ENCODE results near the gene LMBRD1.

The LMBRD1 gene

GRCh38 chr6:69768664-69769063 is 28.1 kb downstream of the LMBRD1 start:
- Histone ChIP-seq H3K4me1 (ENCODE audit: control insufficient read depth, low read length) (no peaks in the 10 kb centered on the region), H3K36me3 (ENCODE audit: control insufficient read depth, low read length) (0 out of 2 replicates have a peak, but pooled peaks cover 8% of the 10 kb centered on the region), H3K79me2 (ENCODE audit: control insufficient read depth, low read length) (peaks cover 5% of the 10 kb centered on the region), H3F3A (ENCODE audit: control insufficient read depth, insufficient read depth) (no peaks in the 10 kb centered on the region), H3K4me3 (ENCODE audit: low read length) (no peak overlapping the region), H4K20me1 (ENCODE audit: control insufficient read depth, insufficient read depth, low read depth, low read length) (no peaks in the 10 kb centered on the region), H3K9me3 (ENCODE audit: control insufficient read depth, insufficient read depth, low read length) (no peaks in the 10 kb centered on the region), H3K9me2 (replicated peaks; ENCODE audit: control insufficient read depth, low read length) (no peaks in the 10 kb centered on the region), H3K27me3 (ENCODE audit: control insufficient read depth, low read length) (no peaks in the 10 kb centered on the region), H3K27ac (ENCODE audit: low read depth, low read length) (no peak overlapping the region), H3K4me2 (ENCODE audit: low read length) (no peak overlapping the region)
- TF ChIP-seq EZH2phosphoT487 (IDR thresholded peaks at IDR 0.05; ENCODE audit: borderline replicate concordance, low read length) = no peak
- TF ChIP-seq, protein P1, sequence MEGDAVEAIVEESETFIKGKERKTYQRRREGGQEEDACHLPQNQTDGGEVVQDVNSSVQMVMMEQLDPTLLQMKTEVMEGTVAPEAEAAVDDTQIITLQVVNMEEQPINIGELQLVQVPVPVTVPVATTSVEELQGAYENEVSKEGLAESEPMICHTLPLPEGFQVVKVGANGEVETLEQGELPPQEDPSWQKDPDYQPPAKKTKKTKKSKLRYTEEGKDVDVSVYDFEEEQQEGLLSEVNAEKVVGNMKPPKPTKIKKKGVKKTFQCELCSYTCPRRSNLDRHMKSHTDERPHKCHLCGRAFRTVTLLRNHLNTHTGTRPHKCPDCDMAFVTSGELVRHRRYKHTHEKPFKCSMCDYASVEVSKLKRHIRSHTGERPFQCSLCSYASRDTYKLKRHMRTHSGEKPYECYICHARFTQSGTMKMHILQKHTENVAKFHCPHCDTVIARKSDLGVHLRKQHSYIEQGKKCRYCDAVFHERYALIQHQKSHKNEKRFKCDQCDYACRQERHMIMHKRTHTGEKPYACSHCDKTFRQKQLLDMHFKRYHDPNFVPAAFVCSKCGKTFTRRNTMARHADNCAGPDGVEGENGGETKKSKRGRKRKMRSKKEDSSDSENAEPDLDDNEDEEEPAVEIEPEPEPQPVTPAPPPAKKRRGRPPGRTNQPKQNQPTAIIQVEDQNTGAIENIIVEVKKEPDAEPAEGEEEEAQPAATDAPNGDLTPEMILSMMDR (IDR thresholded peaks at IDR 0.05; ENCODE audit: low read depth, low read length, poor library complexity, severe bottlenecking) = no peak

DNA sequence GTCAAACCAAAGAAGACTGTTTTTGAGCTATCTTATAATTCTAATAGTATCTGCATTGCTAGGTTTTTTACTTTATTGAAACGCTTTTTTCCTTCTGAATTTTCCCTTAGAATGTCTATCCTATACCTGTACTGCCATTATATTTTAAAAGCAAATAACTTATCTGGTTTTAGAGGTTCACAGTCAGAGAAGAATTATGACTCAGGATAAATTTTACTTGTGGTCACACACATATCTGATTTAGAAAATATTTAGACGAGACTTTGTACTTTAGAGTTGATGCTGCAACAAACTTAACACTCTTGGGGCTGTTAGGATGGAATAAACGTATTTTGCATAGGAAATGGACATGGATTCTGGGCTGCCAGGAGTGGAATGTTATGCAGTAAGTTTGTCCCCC is 33.0 kb downstream of the LMBRD1 start:
- Histone ChIP-seq H4K20me1 (ENCODE audit: control insufficient read depth, insufficient read depth, low read depth, low read length) (no peaks in the 10 kb centered on the region), H3K4me2 (ENCODE audit: low read length) (no peak overlapping the region), H3K36me3 (ENCODE audit: control insufficient read depth, low read length) (no peaks in the 10 kb centered on the region), H3K9me2 (replicated peaks; ENCODE audit: control insufficient read depth, low read length) (no peaks in the 10 kb centered on the region), H3K79me2 (ENCODE audit: control insufficient read depth, low read length) (peaks cover 18% of the 10 kb centered on the region), H3F3A (ENCODE audit: control insufficient read depth, insufficient read depth) (no peaks in the 10 kb centered on the region), H3K27ac (ENCODE audit: low read depth, low read length) (no peak overlapping the region), H3K27me3 (ENCODE audit: control insufficient read depth, low read length) (no peaks in the 10 kb centered on the region), H3K9me3 (ENCODE audit: control insufficient read depth, insufficient read depth, low read length) (no peaks in the 10 kb centered on the region), H3K4me3 (ENCODE audit: low read length) (no peak overlapping the region), H3K4me1 (ENCODE audit: control insufficient read depth, low read length) (no peaks in the 10 kb centered on the region)
- TF ChIP-seq, protein P1 (IDR thresholded peaks at IDR 0.05; ENCODE audit: low read depth, low read length, poor library complexity, severe bottlenecking) = no peak
- TF ChIP-seq EZH2phosphoT487 (IDR thresholded peaks at IDR 0.05; ENCODE audit: borderline replicate concordance, low read length) = no peak

GRCh38 chr6:69761853-69762252 is 35.0 kb downstream of the LMBRD1 start:
- H3K27ac ChIP-seq (ENCODE audit: low read depth, low read length) = no peak overlapping the region
- no peaks in the 10 kb centered on the region for H3K27me3 ChIP-seq (ENCODE audit: control insufficient read depth, low read length)
- no peaks in the 10 kb centered on the region for H3K4me1 ChIP-seq (ENCODE audit: control insufficient read depth, low read length)
- no peak overlapping the region for H3K4me3 ChIP-seq (ENCODE audit: low read length)
- H3K36me3 ChIP-seq (ENCODE audit: control insufficient read depth, low read length) = peaks cover under 1% of the 10 kb centered on the region
- H3K79me2 ChIP-seq (ENCODE audit: control insufficient read depth, low read length) = peaks cover 31% of the 10 kb centered on the region
- H3F3A ChIP-seq (ENCODE audit: control insufficient read depth, insufficient read depth) = no peaks in the 10 kb centered on the region
- no peak overlapping the region for H3K4me2 ChIP-seq (ENCODE audit: low read length)
- H3K9me2 ChIP-seq (replicated peaks; ENCODE audit: control insufficient read depth, low read length) = no peaks in the 10 kb centered on the region
- peaks cover under 1% of the 10 kb centered on the region; the same call in 1 of the 2 replicates for H3K9me3 ChIP-seq (ENCODE audit: control insufficient read depth, insufficient read depth, low read length)
- H4K20me1 ChIP-seq (ENCODE audit: control insufficient read depth, insufficient read depth, low read depth, low read length) = no peaks in the 10 kb centered on the region
- TF ChIP-seq, protein P1 (IDR thresholded peaks at IDR 0.05; ENCODE audit: low read depth, low read length, poor library complexity, severe bottlenecking) = no peak
- TF ChIP-seq EZH2phosphoT487 (IDR thresholded peaks at IDR 0.05; ENCODE audit: borderline replicate concordance, low read length) = no peak

Measured in DOHH2 (cell line).